H9 (cell line): Measurements from ENCODE around the gene NOVA2. TPM values are rescaled to one million over a fixed set of nuclear protein-coding genes. Genes with fewer than 3 reads are reported as not detected.

ENCODE experiments used
- DNase-seq: peaks from one replicate; pipeline ENCODE4 v3.0.0-alpha.2; 2017
- H2AFZ ChIP-seq: one replicate; pipeline ENCODE4 v1.6.1; 2013; ENCODE audit warnings: mild to moderate bottlenecking, low read length, control low read depth, moderate library complexity
- H2AK5ac ChIP-seq: 2 replicates; pipeline ENCODE4 v1.6.1; 2013; ENCODE audit warnings: low read length, control low read depth, mixed read lengths; ENCODE audit not compliant: insufficient read length
- H2BK120ac ChIP-seq: one replicate; pipeline ENCODE4 v1.6.1; 2013; ENCODE audit warnings: low read depth, mild to moderate bottlenecking, low read length, control low read depth, inconsistent platforms; ENCODE audit not compliant: poor library complexity, severe bottlenecking
- H2BK12ac ChIP-seq: 2 replicates; pipeline ENCODE4 v1.6.1; 2013; ENCODE audit warnings: low read length, control low read depth, mixed read lengths, low read depth; ENCODE audit not compliant: insufficient read length
- H2BK15ac ChIP-seq: 2 replicates; pipeline ENCODE4 v1.6.1; 2013; ENCODE audit warnings: low read depth, low read length, control low read depth
- H2BK20ac ChIP-seq: one replicate; pipeline ENCODE4 v1.6.1; 2013; ENCODE audit warnings: low read depth, mild to moderate bottlenecking, low read length, control low read depth, inconsistent platforms; ENCODE audit not compliant: poor library complexity, severe bottlenecking
- H2BK5ac ChIP-seq: 2 replicates; pipeline ENCODE4 v1.6.1; 2013; ENCODE audit warnings: low read length, control low read depth, mixed read lengths; ENCODE audit not compliant: insufficient read length
- H3K14ac ChIP-seq: 2 replicates; pipeline ENCODE4 v1.6.1; 2013; ENCODE audit warnings: low read length, control low read depth; ENCODE audit not compliant: insufficient read depth
- H3K18ac ChIP-seq: 2 replicates; pipeline ENCODE4 v1.6.1; 2013; ENCODE audit warnings: low read depth, mild to moderate bottlenecking, mixed read lengths, low read length, control low read depth; ENCODE audit not compliant: insufficient read length
- H3K23ac ChIP-seq: 2 replicates; pipeline ENCODE4 v1.6.1; 2013; ENCODE audit warnings: low read length, control low read depth, mixed read lengths, low read depth; ENCODE audit not compliant: insufficient read length
- H3K23me2 ChIP-seq: 2 replicates; pipeline ENCODE4 v1.6.1; 2013; ENCODE audit warnings: low read depth, mild to moderate bottlenecking, mixed read lengths, low read length, control low read depth; ENCODE audit not compliant: insufficient read length, poor library complexity, severe bottlenecking
- H3K27ac ChIP-seq: 2 replicates; pipeline ENCODE4 v1.5.1; 2013; ENCODE audit warnings: low read length, control low read depth, mixed read lengths, low read depth; ENCODE audit not compliant: insufficient read length
- H3K27me3 ChIP-seq: 2 replicates; pipeline ENCODE4 v1.6.1; 2013; ENCODE audit warnings: low read length, control low read depth, inconsistent platforms; ENCODE audit not compliant: insufficient read depth
- H3K4ac ChIP-seq: 2 replicates; pipeline ENCODE4 v1.6.1; 2013; ENCODE audit warnings: low read depth, mild to moderate bottlenecking, control low read depth, inconsistent platforms, low read length, moderate library complexity
- H3K4me1 ChIP-seq: 2 replicates; pipeline ENCODE4 v1.6.1; 2013; ENCODE audit warnings: low read length, control low read depth, inconsistent platforms; ENCODE audit not compliant: insufficient read depth
- H3K4me2 ChIP-seq: 2 replicates; pipeline ENCODE4 v1.6.1; 2013; ENCODE audit warnings: low read length, control low read depth, mixed read lengths; ENCODE audit not compliant: insufficient read length, insufficient read depth
- H3K56ac ChIP-seq: 2 replicates; pipeline ENCODE4 v1.6.1; 2013; ENCODE audit warnings: low read depth, mild to moderate bottlenecking, mixed read lengths, low read length, control low read depth; ENCODE audit not compliant: insufficient read length
- H3K79me1 ChIP-seq: 2 replicates; pipeline ENCODE4 v1.6.1; 2013; ENCODE audit warnings: low read depth, mild to moderate bottlenecking, moderate library complexity, low read length, control low read depth, inconsistent platforms; ENCODE audit not compliant: insufficient read depth, poor library complexity, severe bottlenecking
- H3K79me2 ChIP-seq: 2 replicates; pipeline ENCODE4 v1.6.1; 2013; ENCODE audit warnings: low read length, control low read depth, inconsistent platforms; ENCODE audit not compliant: insufficient read depth
- H3K9ac ChIP-seq: 2 replicates; pipeline ENCODE4 v1.6.1; 2013; ENCODE audit warnings: low read length, control low read depth, mixed read lengths; ENCODE audit not compliant: insufficient read length; ENCODE audit errors: extremely low read depth
- H3K9me3 ChIP-seq: one replicate; pipeline ENCODE4 v1.6.1; 2013; ENCODE audit warnings: low read depth, low read length, inconsistent platforms; ENCODE audit not compliant: control insufficient read depth
- H3T11ph ChIP-seq: one replicate; pipeline ENCODE4 v1.6.1; 2013; ENCODE audit warnings: mild to moderate bottlenecking, low read length, control low read depth, inconsistent platforms
- H4K20me1 ChIP-seq: one replicate; pipeline ENCODE4 v1.6.1; 2013; ENCODE audit not compliant: control insufficient read depth, insufficient read length, insufficient read depth
- H4K5ac ChIP-seq: 2 replicates; pipeline ENCODE4 v1.6.1; 2013; ENCODE audit warnings: low read depth, mild to moderate bottlenecking, mixed read lengths, low read length, control low read depth; ENCODE audit not compliant: insufficient read length
- H4K8ac ChIP-seq: replicated peaks from 2 replicates; pipeline ENCODE4 v1.6.1; 2013; ENCODE audit warnings: low read length, control low read depth, mixed read lengths, low read depth; ENCODE audit not compliant: insufficient read length
- H4K91ac ChIP-seq: 2 replicates; pipeline ENCODE4 v1.6.1; 2013; ENCODE audit warnings: low read depth, mild to moderate bottlenecking, moderate library complexity, mixed read lengths, low read length, control low read depth; ENCODE audit not compliant: insufficient read length
- H3K27ac Mint-ChIP-seq, 3 experiments: 2 replicates in 2 of 3; 3 replicates in 1 of 3; pipeline ENCODE4 v1.8.0; 2020 to 2021; ENCODE audit warnings: mixed read lengths in 3 of 3, mild to moderate bottlenecking in 1 of 3, moderate library complexity in 1 of 3
- H3K27me3 Mint-ChIP-seq: 2 replicates; pipeline ENCODE4 v1.8.0; 2021; ENCODE audit warnings: low read depth, mild to moderate bottlenecking, moderate library complexity, mixed read lengths
- H3K36me3 Mint-ChIP-seq, 3 experiments: 2 replicates in 2 of 3; 3 replicates in 1 of 3; pipeline ENCODE4 v1.8.0; 2020 to 2021; ENCODE audit warnings: low read depth in 3 of 3, mixed read lengths in 3 of 3; ENCODE audit not compliant: insufficient read depth in 1 of 3
- H3K4me1 Mint-ChIP-seq, 2 experiments: 2 replicates each; pipeline ENCODE4 v1.8.0; 2020; ENCODE audit warnings: mixed read lengths in 2 of 2
- H3K4me3 Mint-ChIP-seq, 2 experiments: 2 replicates in 1 of 2; 3 replicates in 1 of 2; pipeline ENCODE4 v1.8.0; 2020 to 2021; ENCODE audit warnings: mild to moderate bottlenecking in 2 of 2, mixed read lengths in 2 of 2, moderate library complexity in 1 of 2
- H3K9me3 Mint-ChIP-seq, 2 experiments: 2 replicates in 1 of 2; 3 replicates in 1 of 2; pipeline ENCODE4 v1.8.0; 2020; ENCODE audit warnings: mild to moderate bottlenecking in 2 of 2, mixed read lengths in 2 of 2, moderate library complexity in 1 of 2
- CTCF ChIP-seq: fragments of 200-600 bp; sonication (generic); conservative IDR thresholded peaks from 3 replicates; pipeline ENCODE4 v1.8.0; 2021; ENCODE audit warnings: antibody characterized with exemption, mild to moderate bottlenecking
- WGBS: extraction: QIAGEN DNeasy Blood & Tissue Kit; methylation state at CpG from one replicate; pipeline ENCODE4 v1.1.7; 2013; ENCODE audit warnings: missing lambda C conversion rate, low lambda C conversion rate, mixed read lengths; ENCODE audit not compliant: insufficient read length; ENCODE audit errors: extremely low coverage; 5-methylcytosine and 5-hydroxymethylcytosine counted together
- total RNA-seq: library from RNA; stranded (reverse); gene quantifications from 2 replicates; pipeline ENCODE4 v1.2.1, GENCODE V29; 2021

NOVA2 gene
- total RNA-seq, 1 experiment from 2014 or later, result 8.8 TPM

- no peaks in the 10 kb centered on the region for H3K9me3 ChIP-seq
- H2AK5ac ChIP-seq, result no peak overlapping the region
- no peak for TF ChIP-seq CTCF
- no peak overlapping the region for H2BK20ac ChIP-seq
- H2AFZ ChIP-seq, result no peak overlapping the region
- no peak overlapping the region for H3K56ac ChIP-seq
- H3K27ac ChIP-seq, result no peak overlapping the region
- no peak overlapping the region for H2BK120ac ChIP-seq
- peaks cover 25% of the 10 kb centered on the region for H3K27me3 Mint-ChIP-seq
- no peak overlapping the region for H3K14ac ChIP-seq
- H3K27ac Mint-ChIP-seq, result peak overlapping the region in 1 of 3 experiments; percentile 27; a peak in 1 of 7 replicates
- no peaks in the 10 kb centered on the region for H3K79me1 ChIP-seq
- no peaks in the 10 kb centered on the region for H4K20me1 ChIP-seq
- no peak overlapping the region for H3T11ph ChIP-seq
- H4K5ac ChIP-seq, result no peak overlapping the region
- peak overlapping the region; percentile 76 for H3K18ac ChIP-seq
- no peaks in the 10 kb centered on the region; a peak in 1 of 5 replicates for H3K9me3 Mint-ChIP-seq
- H3K4me1 ChIP-seq, result no peaks in the 10 kb centered on the region
- H3K4me2 ChIP-seq, result peak overlapping the region; percentile 99
- no peaks in the 10 kb centered on the region for H3K79me2 ChIP-seq
- no peak overlapping the region; the same call in 1 of the 2 replicates for H2BK15ac ChIP-seq
- no peak overlapping the region for H4K91ac ChIP-seq
- H3K4me1 Mint-ChIP-seq, result peaks cover 16 to 20% of the 10 kb centered on the region in 2 experiments
- no peak overlapping the region for H3K23ac ChIP-seq
- H2BK5ac ChIP-seq, result no peak overlapping the region
- DNase-seq, result no peak
- H3K4me3 Mint-ChIP-seq, result peak overlapping the region; percentile 67 to 84
- H4K8ac ChIP-seq, result no peak overlapping the region
- H3K9ac ChIP-seq, result peak overlapping the region; percentile 44
- H3K27me3 ChIP-seq, result peaks cover 7% of the 10 kb centered on the region; the same call in 1 of the 2 replicates
- H3K4ac ChIP-seq, result no peak overlapping the region
- peaks cover 17% of the 10 kb centered on the region for H3K23me2 ChIP-seq
- WGBS, result no CpG with 5 or more reads among the region's 63 CpGs
- H2BK12ac ChIP-seq, result no peak overlapping the region
- peaks cover 2 to 8% (median 7%) of the 10 kb centered on the region in 3 experiments; a peak in 6 of 7 replicates for H3K36me3 Mint-ChIP-seq
Measured at GRCh38 chr19:46015687-46016425, 42.2 kb upstream of the NOVA2 start.
